ENCODE measurements around the gene LYZL2. TPM values are rescaled to one million over a fixed set of nuclear protein-coding genes. Genes with fewer than 3 reads are reported as not detected.
"Not testable (repeated sequence)": the region's sequence is repeated elsewhere in the genome, so short reads cannot be mapped to it uniquely, and the experiment has no call there.

Gene LYZL2
- total RNA-seq, 1 donor from 2014 or later: not detected

DNA sequence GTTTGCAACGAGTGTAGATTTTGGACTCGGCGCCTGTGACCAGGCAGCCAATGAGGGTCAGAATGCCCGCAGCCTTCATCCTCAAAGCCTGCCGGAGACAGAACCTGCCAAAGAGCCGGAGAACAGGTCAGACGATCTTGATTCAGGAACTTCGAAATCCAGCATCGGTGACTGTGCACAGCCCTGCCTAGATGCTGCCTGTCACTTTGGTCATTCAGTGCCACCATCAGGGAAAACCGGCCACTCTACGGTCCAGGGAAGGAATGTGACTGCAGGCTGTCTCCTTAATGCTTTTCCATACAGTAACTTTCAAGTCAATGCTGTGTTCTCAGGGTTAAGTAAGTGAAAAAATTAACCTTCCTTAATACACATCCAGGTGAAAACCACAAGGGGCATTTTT lies 2.7 kb downstream of the LYZL2 start:
- H3K27me3 Mint-ChIP-seq (ENCODE audit: low read depth): peaks cover 14% of the 10 kb centered on the region
- DNase-seq (ENCODE audit: low spot score); H3K27ac Mint-ChIP-seq; intact Hi-C loops (cut with micrococcal nuclease); H3K9me3 Mint-ChIP-seq; H3K4me1 Mint-ChIP-seq (ENCODE audit: low read depth); H3K4me3 Mint-ChIP-seq (ENCODE audit: low read depth); H3K36me3 Mint-ChIP-seq (ENCODE audit: low read depth): not testable (repeated sequence)

DNA sequence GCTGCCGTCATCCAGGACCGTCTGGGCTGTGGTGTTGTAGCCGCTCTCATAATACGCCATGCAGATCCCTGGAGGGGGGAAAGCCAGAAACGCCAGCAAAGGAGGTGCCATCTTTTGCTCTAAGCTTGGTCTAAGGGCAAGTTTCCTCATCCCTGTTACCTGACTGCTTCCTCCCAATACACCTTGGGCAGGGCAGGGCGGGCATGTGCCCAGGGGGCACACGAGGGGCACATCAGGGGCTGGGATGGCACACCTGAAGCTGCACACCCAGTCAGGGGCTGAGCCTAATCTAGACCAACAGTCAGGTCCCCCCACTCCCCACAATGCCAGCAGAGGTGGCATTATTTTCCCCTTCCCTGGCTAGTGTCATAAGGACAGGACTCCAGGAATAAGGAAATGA lies 3.4 kb downstream of the LYZL2 start:
- H3K4me1 Mint-ChIP-seq (ENCODE audit: low read depth); H3K36me3 Mint-ChIP-seq (ENCODE audit: low read depth); DNase-seq (ENCODE audit: low spot score); H3K4me3 Mint-ChIP-seq (ENCODE audit: low read depth); H3K27ac Mint-ChIP-seq; intact Hi-C loops (cut with micrococcal nuclease); H3K9me3 Mint-ChIP-seq: not testable (repeated sequence)
- peaks cover 12% of the 10 kb centered on the region for H3K27me3 Mint-ChIP-seq (ENCODE audit: low read depth)

DNA sequence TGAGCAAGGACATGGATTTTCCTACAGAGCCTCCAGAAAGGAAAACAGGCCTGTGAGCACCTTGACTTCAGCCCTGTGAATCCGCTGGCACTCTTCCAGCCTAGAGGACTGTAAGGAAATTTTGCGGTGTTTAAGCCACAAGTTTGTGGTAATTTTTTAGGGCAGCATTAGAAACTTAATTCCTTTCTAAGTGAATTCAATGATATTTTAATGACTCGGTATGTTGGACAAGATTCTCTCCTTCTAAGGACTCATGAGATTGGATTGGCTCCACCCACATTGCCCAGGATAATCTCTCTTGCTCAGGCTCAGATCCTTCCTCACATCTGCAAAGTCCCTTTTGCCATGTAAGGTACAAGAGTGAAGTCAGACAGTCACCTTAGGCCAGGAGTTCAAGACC lies 4.5 kb downstream of the LYZL2 start:
- no peak overlapping the region for H3K27ac Mint-ChIP-seq
- H3K4me1 Mint-ChIP-seq (ENCODE audit: low read depth): peaks cover 4% of the 10 kb centered on the region
- intact Hi-C loops (cut with micrococcal nuclease): no loop called here
- no peaks in the 10 kb centered on the region for H3K36me3 Mint-ChIP-seq (ENCODE audit: low read depth)
- no peak overlapping the region for H3K4me3 Mint-ChIP-seq (ENCODE audit: low read depth)
- H3K9me3 Mint-ChIP-seq: no peaks in the 10 kb centered on the region
- no peak for DNase-seq (ENCODE audit: low spot score)
- peaks cover 17% of the 10 kb centered on the region for H3K27me3 Mint-ChIP-seq (ENCODE audit: low read depth)

DNA sequence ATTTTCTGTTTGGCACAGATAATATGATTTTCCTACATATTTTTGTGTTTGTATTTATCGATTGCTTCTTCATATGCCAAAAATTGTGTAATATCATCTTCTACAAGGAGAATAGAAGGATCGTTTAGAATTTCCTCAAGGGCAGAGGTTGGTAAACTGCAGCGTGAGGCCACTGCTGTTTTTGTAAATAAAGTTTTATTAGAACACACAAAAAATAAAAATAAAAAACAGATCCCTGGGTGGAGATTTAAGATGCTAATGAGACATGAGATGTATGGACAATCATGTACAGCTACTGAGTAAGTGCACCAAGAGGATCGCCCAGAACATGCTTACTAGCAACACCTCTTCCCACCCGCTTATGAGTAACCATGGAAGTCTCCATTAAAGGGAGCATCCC lies 9.6 kb downstream of the LYZL2 start:
- peaks cover 23% of the 10 kb centered on the region for H3K27me3 Mint-ChIP-seq (ENCODE audit: low read depth)
- H3K27ac Mint-ChIP-seq: no peak overlapping the region
- no peak overlapping the region for H3K4me3 Mint-ChIP-seq (ENCODE audit: low read depth)
- H3K4me1 Mint-ChIP-seq (ENCODE audit: low read depth): no peaks in the 10 kb centered on the region
- intact Hi-C loops (cut with micrococcal nuclease): no loop called here
- no peak for DNase-seq (ENCODE audit: low spot score)
- no peaks in the 10 kb centered on the region for H3K36me3 Mint-ChIP-seq (ENCODE audit: low read depth)
- no peaks in the 10 kb centered on the region for H3K9me3 Mint-ChIP-seq

DNA sequence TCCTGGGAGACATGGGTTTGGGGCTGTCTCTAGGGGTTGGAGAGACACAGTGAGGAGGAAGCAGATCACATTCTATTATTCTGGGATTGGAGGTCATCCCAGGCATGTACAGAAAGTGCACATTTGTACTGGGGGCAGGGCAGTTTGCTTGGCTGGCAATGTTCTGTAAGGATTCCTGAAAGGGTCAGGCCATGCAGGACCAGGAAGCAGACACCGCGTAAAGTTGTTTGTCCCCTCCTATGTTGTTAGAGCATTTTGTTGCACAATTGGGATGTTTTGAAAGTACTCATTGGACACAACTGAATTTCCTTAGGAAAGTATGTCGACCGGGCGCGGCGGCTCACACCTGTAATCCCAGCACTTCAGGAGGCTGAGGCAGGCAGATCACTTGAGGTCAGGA lies 12.5 kb downstream of the LYZL2 start:
- Mint-ChIP-seq H3K27me3 (ENCODE audit: low read depth) (peaks cover 27% of the 10 kb centered on the region), H3K27ac (no peak overlapping the region), H3K36me3 (ENCODE audit: low read depth) (no peaks in the 10 kb centered on the region), H3K4me1 (ENCODE audit: low read depth) (no peaks in the 10 kb centered on the region), H3K9me3 (no peaks in the 10 kb centered on the region), H3K4me3 (ENCODE audit: low read depth) (no peak overlapping the region)
- intact Hi-C loops (cut with micrococcal nuclease): no loop called here
- no peak for DNase-seq (ENCODE audit: low spot score)

DNA sequence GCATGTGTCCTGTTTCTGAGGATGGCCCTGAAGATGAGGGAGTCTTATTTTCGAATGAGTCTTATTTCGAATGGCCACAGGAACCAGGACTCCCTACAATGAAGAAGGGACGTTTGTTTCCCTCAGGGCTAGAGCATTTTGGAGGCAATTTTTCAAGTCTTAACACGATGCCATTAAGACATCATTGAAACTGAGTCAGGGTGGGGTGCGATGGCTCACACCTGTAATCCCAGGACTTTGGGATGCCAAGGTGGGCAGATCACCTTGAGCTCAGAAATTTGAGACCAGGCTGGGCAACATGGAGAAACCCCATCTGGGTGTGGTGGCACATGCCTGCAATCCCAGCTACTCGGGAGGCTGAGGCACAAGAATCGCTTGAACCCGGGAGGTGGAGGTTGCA lies 18.5 kb downstream of the LYZL2 start:
- H3K36me3 Mint-ChIP-seq (ENCODE audit: low read depth); H3K9me3 Mint-ChIP-seq; H3K4me3 Mint-ChIP-seq (ENCODE audit: low read depth); DNase-seq (ENCODE audit: low spot score); H3K4me1 Mint-ChIP-seq (ENCODE audit: low read depth); intact Hi-C loops (cut with micrococcal nuclease); H3K27ac Mint-ChIP-seq: not testable (repeated sequence)
- peaks cover 16% of the 10 kb centered on the region for H3K27me3 Mint-ChIP-seq (ENCODE audit: low read depth)

DNA sequence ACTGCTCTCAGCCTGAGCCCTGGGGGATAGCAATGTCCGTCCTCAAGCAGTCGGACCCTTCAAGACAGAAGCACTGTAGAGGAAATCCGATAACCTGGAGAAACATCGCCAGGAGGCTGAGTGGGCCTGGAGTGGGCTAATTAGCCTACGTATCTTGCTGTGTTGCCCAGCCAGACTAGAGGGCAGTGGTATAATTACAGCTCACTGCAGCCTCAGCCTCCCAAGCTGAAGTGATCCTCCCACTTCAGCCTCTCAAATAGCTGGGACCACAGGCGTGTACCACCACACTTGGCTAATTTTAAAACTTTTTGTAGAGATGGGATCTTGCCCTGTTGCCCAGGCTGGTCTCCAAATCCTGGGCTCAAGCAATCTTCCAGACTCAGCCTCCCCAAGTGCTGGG lies 21.7 kb downstream of the LYZL2 start:
- no peak for DNase-seq (ENCODE audit: low spot score)
- Mint-ChIP-seq H3K4me1 (ENCODE audit: low read depth) (peaks cover 5% of the 10 kb centered on the region), H3K27me3 (ENCODE audit: low read depth) (peaks cover 14% of the 10 kb centered on the region), H3K9me3 (no peaks in the 10 kb centered on the region), H3K4me3 (ENCODE audit: low read depth) (no peak overlapping the region), H3K27ac (no peak overlapping the region), H3K36me3 (ENCODE audit: low read depth) (no peaks in the 10 kb centered on the region)
- intact Hi-C loops (cut with micrococcal nuclease): no loop called here

DNA sequence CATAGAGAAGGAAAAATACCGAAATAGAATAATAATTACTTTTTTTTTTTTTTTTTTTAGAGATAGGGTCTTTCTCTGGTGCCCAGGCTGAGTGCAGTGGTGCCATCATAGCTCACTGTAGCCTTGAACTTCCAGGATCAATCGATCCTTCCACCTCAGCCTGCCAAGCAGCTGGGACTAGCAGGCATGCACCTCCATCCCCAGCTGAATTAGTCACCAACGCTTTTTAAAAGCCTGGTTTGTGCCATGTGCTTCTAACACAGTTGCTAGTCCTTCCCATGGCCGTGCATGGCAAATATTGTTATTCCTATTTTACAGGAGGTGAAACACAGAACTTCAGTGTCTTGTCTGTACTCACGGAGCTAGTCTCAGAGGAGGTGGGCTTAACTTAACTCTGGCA lies 23.2 kb downstream of the LYZL2 start:
- H3K27me3 Mint-ChIP-seq (ENCODE audit: low read depth): peaks cover 8% of the 10 kb centered on the region
- H3K4me1 Mint-ChIP-seq (ENCODE audit: low read depth): peaks cover 5% of the 10 kb centered on the region
- DNase-seq (ENCODE audit: low spot score): no peak
- no peak overlapping the region for H3K27ac Mint-ChIP-seq
- intact Hi-C loops (cut with micrococcal nuclease): no loop called here
- no peaks in the 10 kb centered on the region for H3K9me3 Mint-ChIP-seq
- no peaks in the 10 kb centered on the region for H3K36me3 Mint-ChIP-seq (ENCODE audit: low read depth)
- no peak overlapping the region for H3K4me3 Mint-ChIP-seq (ENCODE audit: low read depth)

DNA sequence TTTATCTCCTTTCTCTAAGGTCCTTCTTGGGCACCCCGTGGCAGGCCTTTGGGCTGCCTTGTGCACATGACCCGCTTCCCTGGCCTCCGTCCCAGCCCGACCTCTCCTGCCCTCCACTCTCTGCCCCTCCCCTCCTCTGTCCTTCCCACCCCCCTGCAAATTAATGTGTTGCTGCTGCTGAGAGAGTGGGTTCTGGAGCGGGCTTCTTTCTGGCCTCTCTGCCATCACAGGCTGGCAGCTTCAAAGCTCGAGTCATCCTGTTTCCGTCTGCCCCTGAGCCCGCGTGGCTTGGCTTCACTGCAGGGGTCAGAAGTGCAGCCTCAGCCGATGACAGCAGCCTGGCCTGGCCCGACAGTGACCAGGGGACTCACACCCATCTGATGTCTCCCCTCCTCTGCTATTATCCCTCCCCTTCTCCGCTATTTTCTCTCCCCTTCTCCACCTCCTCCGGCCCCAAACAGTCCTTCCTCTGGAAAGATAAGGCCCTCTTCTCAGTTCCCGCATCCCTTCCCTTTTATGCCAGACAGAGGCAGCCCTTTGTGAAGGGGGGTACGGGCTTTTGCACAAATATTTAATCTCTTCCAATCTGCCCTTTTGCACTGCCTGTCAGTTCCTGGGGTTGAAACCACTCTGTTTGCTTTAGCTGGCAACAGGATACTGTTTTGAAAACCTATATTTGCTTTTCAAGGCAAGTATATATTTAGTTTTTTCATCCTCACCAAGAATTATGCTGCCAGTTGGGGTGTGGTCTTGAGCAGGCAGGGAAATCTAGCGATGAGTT lies 24.0 kb downstream of the LYZL2 start:
- H3K4me1 Mint-ChIP-seq (ENCODE audit: low read depth); intact Hi-C loops (cut with micrococcal nuclease): not testable (repeated sequence)

DNA sequence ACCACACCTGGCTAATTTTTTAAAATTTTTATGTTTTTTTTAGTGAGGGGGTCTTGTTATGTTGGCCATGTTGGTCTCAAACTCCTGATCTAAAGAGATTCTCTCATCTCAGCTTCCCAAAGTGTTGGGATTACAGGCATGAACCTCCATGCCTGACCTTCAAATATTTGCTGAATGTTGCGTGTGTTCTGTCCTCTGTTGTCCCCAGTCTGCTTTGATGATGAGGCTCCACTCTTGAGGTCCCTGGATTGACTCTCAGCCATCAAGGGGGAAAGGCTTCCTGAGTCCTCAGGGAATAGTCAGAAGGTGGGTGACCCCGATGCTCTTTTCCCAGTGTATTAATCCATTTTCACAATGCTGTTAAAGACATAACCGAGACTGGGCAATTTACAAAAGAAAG lies 26.0 kb downstream of the LYZL2 start:
- Mint-ChIP-seq H3K4me1 (ENCODE audit: low read depth) (peaks cover 11% of the 10 kb centered on the region), H3K9me3 (no peaks in the 10 kb centered on the region), H3K27ac (no peak overlapping the region), H3K27me3 (ENCODE audit: low read depth) (peaks cover 3% of the 10 kb centered on the region), H3K4me3 (ENCODE audit: low read depth) (no peak overlapping the region), H3K36me3 (ENCODE audit: low read depth) (no peaks in the 10 kb centered on the region)
- DNase-seq (ENCODE audit: low spot score): no peak
- intact Hi-C loops (cut with micrococcal nuclease): no loop called here

More for the DNA sequence above, 24.0 kb downstream of the LYZL2 start:
- H3K9me3 Mint-ChIP-seq; DNase-seq (ENCODE audit: low spot score); H3K4me3 Mint-ChIP-seq (ENCODE audit: low read depth); H3K36me3 Mint-ChIP-seq (ENCODE audit: low read depth); H3K27ac Mint-ChIP-seq; H3K27me3 Mint-ChIP-seq (ENCODE audit: low read depth): not testable (repeated sequence)

DNA sequence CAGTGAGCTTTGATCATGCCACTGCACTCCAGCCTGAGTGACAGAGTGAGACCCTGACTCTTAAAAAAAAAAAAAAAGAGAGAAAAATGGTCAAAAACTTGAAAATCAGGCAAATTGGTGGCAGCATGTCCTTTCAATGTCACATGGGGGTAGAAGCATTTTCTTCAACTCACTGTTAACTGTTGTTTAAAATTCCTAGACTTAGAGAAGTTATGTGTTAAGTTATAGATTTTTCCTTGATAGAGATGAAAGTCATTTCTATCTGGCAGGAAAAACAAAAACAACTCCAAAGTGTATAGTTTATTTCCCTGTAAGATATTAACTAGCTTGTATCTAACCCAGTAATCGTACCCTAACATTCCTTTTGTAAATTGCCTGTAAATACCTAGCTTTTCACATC lies 26.8 kb downstream of the LYZL2 start:
- Mint-ChIP-seq H3K27me3 (ENCODE audit: low read depth) (peaks cover 3% of the 10 kb centered on the region), H3K4me3 (ENCODE audit: low read depth) (no peak overlapping the region), H3K36me3 (ENCODE audit: low read depth) (no peaks in the 10 kb centered on the region), H3K27ac (no peak overlapping the region), H3K9me3 (no peaks in the 10 kb centered on the region), H3K4me1 (ENCODE audit: low read depth) (peaks cover 11% of the 10 kb centered on the region)
- no peak for DNase-seq (ENCODE audit: low spot score)
- intact Hi-C loops (cut with micrococcal nuclease): no loop called here

DNA sequence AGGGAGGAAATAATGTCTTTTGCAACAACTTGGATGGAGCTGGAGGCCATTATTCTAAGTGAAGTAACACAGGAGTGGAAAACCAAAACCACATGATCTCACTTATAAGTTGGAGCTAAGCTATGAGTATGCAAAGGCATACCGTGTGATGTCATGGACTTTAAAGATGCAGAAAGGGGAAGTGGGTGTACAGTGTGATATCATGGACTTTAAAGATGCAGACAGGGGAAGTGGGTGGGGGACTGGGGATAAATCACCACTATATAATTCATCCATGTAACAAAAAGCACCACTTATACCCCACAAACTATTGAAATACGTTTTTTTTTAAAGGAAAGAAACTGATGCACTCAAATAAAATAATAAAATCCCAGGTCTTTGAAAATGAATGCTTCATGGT lies 29.5 kb downstream of the LYZL2 start:
- H3K9me3 Mint-ChIP-seq: no peaks in the 10 kb centered on the region
- H3K4me1 Mint-ChIP-seq (ENCODE audit: low read depth): peaks cover 6% of the 10 kb centered on the region
- no peak for DNase-seq (ENCODE audit: low spot score)
- peaks cover 3% of the 10 kb centered on the region for H3K27me3 Mint-ChIP-seq (ENCODE audit: low read depth)
- H3K27ac Mint-ChIP-seq: no peak overlapping the region
- intact Hi-C loops (cut with micrococcal nuclease): no loop called here
- no peaks in the 10 kb centered on the region for H3K36me3 Mint-ChIP-seq (ENCODE audit: low read depth)
- no peak overlapping the region for H3K4me3 Mint-ChIP-seq (ENCODE audit: low read depth)

DNA sequence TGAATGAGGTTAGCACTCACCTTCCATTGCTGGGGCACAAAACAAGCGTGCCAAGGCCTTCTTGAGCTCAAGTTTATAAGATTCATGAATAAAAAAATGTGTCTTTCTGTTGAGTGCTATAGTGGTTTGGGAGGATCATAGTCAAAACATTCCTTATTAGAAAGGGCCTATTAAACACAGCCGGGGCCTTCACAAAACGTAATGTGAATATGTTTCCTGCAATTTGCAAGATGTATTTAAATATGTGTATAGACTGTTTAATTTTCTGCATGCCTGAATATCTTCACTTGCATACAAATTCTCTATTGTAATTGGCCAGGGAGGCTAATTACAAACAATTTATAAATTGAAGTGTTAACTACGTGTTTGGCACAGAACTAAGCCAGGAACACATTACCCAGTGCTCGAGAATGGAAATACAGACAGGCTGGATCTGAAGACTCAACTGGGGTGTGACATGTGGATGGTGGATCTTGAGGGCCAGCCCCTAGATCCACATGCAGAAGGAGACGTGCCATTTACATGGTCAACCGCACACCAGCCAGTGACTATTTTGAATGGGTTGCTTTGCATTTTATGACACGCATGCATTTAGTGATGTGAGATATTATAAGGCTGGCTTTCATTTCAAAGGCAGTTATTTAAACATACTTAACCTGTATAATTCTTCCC lies 31.3 kb downstream of the LYZL2 start:
- peaks cover 15% of the 10 kb centered on the region for H3K27me3 Mint-ChIP-seq (ENCODE audit: low read depth)
- no peak for DNase-seq (ENCODE audit: low spot score)
- intact Hi-C loops (cut with micrococcal nuclease): no loop called here
- H3K4me1 Mint-ChIP-seq (ENCODE audit: low read depth): peaks cover 6% of the 10 kb centered on the region
- H3K36me3 Mint-ChIP-seq (ENCODE audit: low read depth): no peaks in the 10 kb centered on the region
- H3K9me3 Mint-ChIP-seq: no peaks in the 10 kb centered on the region
- no peak overlapping the region for H3K27ac Mint-ChIP-seq
- no peak overlapping the region for H3K4me3 Mint-ChIP-seq (ENCODE audit: low read depth)
